Kidney capillary endothelial cell (primary cell): ENCODE results near the gene DCLK1.

ENCODE experiments used
- DNase-seq: peaks from one replicate; pipeline ENCODE4 v3.0.0-alpha.2; 2018; ENCODE audit warnings: low spot score

Gene DCLK1

GRCh38 chr13:35859981-35860380, 271.2 kb downstream of the DCLK1 start:
- no peak for DNase-seq

- DNase-seq, result no peak
Measured at GRCh38 chr13:35858665-35859064, 272.5 kb downstream of the DCLK1 start.

GRCh38 chr13:35857769-35858168, 273.4 kb downstream of the DCLK1 start:
- no peak for DNase-seq

- DNase-seq, result peak; percentile 26
Measured at GRCh38 chr13:35856721-35857364, 274.3 kb downstream of the DCLK1 start.

- DNase-seq, result no peak
Measured at GRCh38 chr13:35856084-35856483, 275.1 kb downstream of the DCLK1 start.

- peak; percentile 53 for DNase-seq
Measured at GRCh38 chr13:35855531-35856019, 275.6 kb downstream of the DCLK1 start.

GRCh38 chr13:35854286-35854685, 276.9 kb downstream of the DCLK1 start:
- no peak for DNase-seq

GRCh38 chr13:35851881-35852280, 279.3 kb downstream of the DCLK1 start:
- no peak for DNase-seq

GRCh38 chr13:35851356-35851755, 279.8 kb downstream of the DCLK1 start:
- no peak for DNase-seq

- no peak for DNase-seq
Measured at GRCh38 chr13:35850569-35850968, 280.6 kb downstream of the DCLK1 start.

- DNase-seq, result no peak
Measured at GRCh38 chr13:35849256-35849644, 281.9 kb downstream of the DCLK1 start.

GRCh38 chr13:35848336-35849255, 282.6 kb downstream of the DCLK1 start:
- no peak for DNase-seq

GRCh38 chr13:35843272-35843671, 287.9 kb downstream of the DCLK1 start:
- no peak for DNase-seq

GRCh38 chr13:35841060-35841521, 290.1 kb downstream of the DCLK1 start:
- no peak for DNase-seq

- DNase-seq, result no peak
Measured at GRCh38 chr13:35839806-35840205, 291.4 kb downstream of the DCLK1 start.

GRCh38 chr13:35838356-35838755, 292.8 kb downstream of the DCLK1 start:
- DNase-seq, result peak; percentile 96

GRCh38 chr13:35836446-35836845, 294.7 kb downstream of the DCLK1 start:
- DNase-seq, result no peak

GRCh38 chr13:35835989-35836388, 295.2 kb downstream of the DCLK1 start:
- DNase-seq, result no peak

GRCh38 chr13:35833608-35834275, 297.4 kb downstream of the DCLK1 start:
- DNase-seq, result no peak

GRCh38 chr13:35833031-35833430, 298.2 kb downstream of the DCLK1 start:
- DNase-seq, result no peak

GRCh38 chr13:35832551-35832950, 298.6 kb downstream of the DCLK1 start:
- DNase-seq, result no peak

- DNase-seq, result no peak
Measured at GRCh38 chr13:35830850-35831450, 300.2 kb downstream of the DCLK1 start.
